ENCODE results near the gene SLC24A1. TPM values are rescaled to one million over a fixed set of nuclear protein-coding genes. Genes with fewer than 3 reads are reported as not detected.

Gene SLC24A1
- total and polyA plus RNA-seq, 11 donors, result 0.74 to 6.3 (median 2.1) TPM

DNA sequence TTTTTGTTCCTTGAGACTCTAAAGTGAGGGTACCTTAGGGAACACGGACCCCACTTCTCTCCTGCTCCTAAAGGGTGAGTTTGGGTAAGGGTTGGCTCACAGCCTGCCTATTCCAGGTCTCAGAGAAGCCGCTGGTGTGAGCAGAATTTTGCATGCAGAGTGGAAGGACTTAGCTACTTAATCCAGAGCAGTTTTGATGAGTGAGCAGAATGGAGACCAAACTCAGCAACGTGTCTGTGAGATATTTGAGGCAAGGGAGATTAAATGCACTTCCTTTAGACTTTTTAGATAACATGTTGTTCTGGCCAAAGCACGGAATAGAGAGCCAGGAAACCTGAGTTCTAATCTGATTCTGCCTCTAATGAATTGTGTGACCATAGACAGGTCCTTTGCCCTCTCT is 5.1 kb downstream of the SLC24A1 start:
- no peak for DNase-seq
- ATAC-seq, result no peak
- Histone ChIP-seq H3K4me1 (no peaks in the 10 kb centered on the region), H3K4me3 (no peak overlapping the region), H3K36me3 (peaks cover 0 to 31% (median 8%) of the 10 kb centered on the region in 9 donors), H3K9me3 (no peaks in the 10 kb centered on the region), H3K27me3 (no peaks in the 10 kb centered on the region), H3K27ac (no peak overlapping the region)
- WGBS, 4 donors, result 58 to 66% (median 61%) methylated on average over 4 of the region's 4 CpGs
- intact Hi-C loops (cut with DNase I), result no loop called here
- TF ChIP-seq, protein P1, sequence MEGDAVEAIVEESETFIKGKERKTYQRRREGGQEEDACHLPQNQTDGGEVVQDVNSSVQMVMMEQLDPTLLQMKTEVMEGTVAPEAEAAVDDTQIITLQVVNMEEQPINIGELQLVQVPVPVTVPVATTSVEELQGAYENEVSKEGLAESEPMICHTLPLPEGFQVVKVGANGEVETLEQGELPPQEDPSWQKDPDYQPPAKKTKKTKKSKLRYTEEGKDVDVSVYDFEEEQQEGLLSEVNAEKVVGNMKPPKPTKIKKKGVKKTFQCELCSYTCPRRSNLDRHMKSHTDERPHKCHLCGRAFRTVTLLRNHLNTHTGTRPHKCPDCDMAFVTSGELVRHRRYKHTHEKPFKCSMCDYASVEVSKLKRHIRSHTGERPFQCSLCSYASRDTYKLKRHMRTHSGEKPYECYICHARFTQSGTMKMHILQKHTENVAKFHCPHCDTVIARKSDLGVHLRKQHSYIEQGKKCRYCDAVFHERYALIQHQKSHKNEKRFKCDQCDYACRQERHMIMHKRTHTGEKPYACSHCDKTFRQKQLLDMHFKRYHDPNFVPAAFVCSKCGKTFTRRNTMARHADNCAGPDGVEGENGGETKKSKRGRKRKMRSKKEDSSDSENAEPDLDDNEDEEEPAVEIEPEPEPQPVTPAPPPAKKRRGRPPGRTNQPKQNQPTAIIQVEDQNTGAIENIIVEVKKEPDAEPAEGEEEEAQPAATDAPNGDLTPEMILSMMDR (IDR thresholded peaks at IDR 0.05), result no peak
- TF ChIP-seq POLR2A (IDR thresholded peaks at IDR 0.05), result no peak

DNA sequence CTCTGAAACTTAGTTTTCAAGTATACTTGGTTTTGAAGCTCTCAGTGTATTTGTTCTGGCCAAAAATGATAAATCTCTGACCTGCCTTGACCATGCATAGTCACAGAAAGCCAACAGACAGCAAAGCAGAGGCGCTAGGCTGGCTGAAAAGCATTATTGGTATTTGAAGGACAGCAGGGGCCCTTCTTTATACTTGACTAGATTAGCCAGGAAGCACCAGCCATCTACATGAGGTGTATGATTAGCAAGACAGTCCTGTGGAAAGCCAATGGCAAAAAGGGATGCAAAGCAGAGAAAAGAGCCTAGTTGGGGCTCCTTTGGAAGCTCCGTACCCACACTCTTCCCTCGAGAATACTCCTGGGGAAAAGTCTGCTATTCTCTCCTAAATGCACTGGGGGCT is 7.8 kb downstream of the SLC24A1 start:
- WGBS, 4 donors, result 89 to 100% (median 94%) methylated on average over 3 of the region's 3 CpGs

DNA sequence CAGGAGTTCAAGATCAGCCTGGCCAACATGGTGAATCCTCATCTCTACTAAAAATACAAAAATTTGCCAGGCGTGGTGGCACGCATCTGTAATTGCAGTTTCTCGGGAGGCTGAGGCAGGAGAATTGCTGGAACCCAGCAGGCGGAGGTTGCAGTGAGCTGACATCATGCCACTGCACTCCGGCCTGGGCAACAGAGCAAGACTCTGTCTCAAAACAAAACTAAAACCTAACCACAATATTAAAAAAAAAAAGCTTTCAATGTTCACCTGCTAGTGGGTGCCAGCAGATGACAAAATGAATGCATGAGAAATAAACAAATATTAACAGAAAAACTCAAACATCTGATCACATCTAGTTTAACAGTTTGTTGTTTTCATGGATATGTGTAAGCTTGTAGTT is 9.0 kb downstream of the SLC24A1 start:
- ATAC-seq (no peak), DNase-seq (no peak)
- H3K4me1 ChIP-seq, result peaks cover 0 to 4% (median 0%) of the 10 kb centered on the region in 12 donors
- 96 to 100% (median 98%) methylated on average over 5 of the region's 5 CpGs for WGBS, 4 donors
- intact Hi-C loops (cut with DNase I), result loop anchor here in 6 of 10 donors (10.0 kb wide), 3 partner anchors 194 to 654 kb away; no protein-coding TSS in a partner anchor
- H3K27me3 ChIP-seq, result no peaks in the 10 kb centered on the region
- no peaks in the 10 kb centered on the region for H3K9me3 ChIP-seq
- H3K4me3 ChIP-seq, result no peak overlapping the region
- H3K27ac ChIP-seq, result no peak overlapping the region
- peaks cover 0 to 11% (median 0%) of the 10 kb centered on the region in 9 donors for H3K36me3 ChIP-seq
- TF ChIP-seq, protein P1 (IDR thresholded peaks at IDR 0.05), result no peak
- no peak for TF ChIP-seq POLR2A (IDR thresholded peaks at IDR 0.05)

More for the DNA sequence above, 7.8 kb downstream of the SLC24A1 start:
- no peak overlapping the region for H3K27ac ChIP-seq
- ATAC-seq, result no peak
- TF ChIP-seq, protein P1 (IDR thresholded peaks at IDR 0.05), result no peak
- no peak for TF ChIP-seq POLR2A (IDR thresholded peaks at IDR 0.05)
- peaks cover 0 to 24% (median 8%) of the 10 kb centered on the region in 9 donors for H3K36me3 ChIP-seq
- DNase-seq, result no peak
- H3K9me3 ChIP-seq, result no peaks in the 10 kb centered on the region
- H3K4me1 ChIP-seq, result peaks cover 0 to 4% (median 0%) of the 10 kb centered on the region in 12 donors
- H3K4me3 ChIP-seq, result no peak overlapping the region
- no peaks in the 10 kb centered on the region for H3K27me3 ChIP-seq
- intact Hi-C loops (cut with DNase I), result no loop called here

DNA sequence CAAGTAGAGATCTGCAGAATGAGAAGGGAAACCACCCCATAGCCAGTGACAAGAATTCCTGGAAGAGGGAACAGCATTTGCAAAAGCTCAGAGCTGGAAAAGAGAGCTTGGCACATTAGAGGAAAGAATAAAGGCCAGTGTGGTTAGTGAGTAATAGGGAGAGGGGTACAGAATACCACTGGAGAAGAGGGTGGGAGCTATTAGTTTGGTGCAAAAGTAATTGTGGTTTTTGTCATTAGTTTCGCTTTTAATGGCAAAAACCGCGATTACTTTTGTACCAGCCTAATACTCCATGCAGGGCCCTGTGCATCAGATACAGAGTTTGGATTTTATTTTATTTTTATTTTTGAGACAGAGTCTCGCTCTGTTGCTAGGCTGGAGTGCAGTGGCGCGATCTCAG is 9.8 kb downstream of the SLC24A1 start:
- no peak for DNase-seq
- H3K9me3 ChIP-seq, result no peaks in the 10 kb centered on the region
- intact Hi-C loops (cut with DNase I), result loop anchor here in 6 of 10 donors (10.0 kb wide), 3 partner anchors 193 to 653 kb away; no protein-coding TSS in a partner anchor
- ATAC-seq, result no peak
- H3K27me3 ChIP-seq, result no peaks in the 10 kb centered on the region
- H3K36me3 ChIP-seq, result peaks cover 0 to 4% (median 0%) of the 10 kb centered on the region in 9 donors
- no peak overlapping the region for H3K4me3 ChIP-seq
- WGBS, 4 donors, result 93 to 98% (median 96%) methylated on average over 6 of the region's 6 CpGs
- TF ChIP-seq POLR2A (IDR thresholded peaks at IDR 0.05), result no peak
- TF ChIP-seq, protein P1 (IDR thresholded peaks at IDR 0.05), result no peak
- H3K27ac ChIP-seq, result no peak overlapping the region
- peaks cover 0 to 4% (median 0%) of the 10 kb centered on the region in 12 donors for H3K4me1 ChIP-seq
